Trophoblast cell (in vitro differentiated cells and primary cell): ENCODE data around the gene RERG.

ENCODE experiments used
- DNase-seq, 2 donors: peaks; one replicate each; pipeline ENCODE4 v3.0.0-alpha.2; 2016
- H2AFZ ChIP-seq: 2 replicates; pipeline ENCODE4 v1.6.1; 2013; ENCODE audit warnings: low read length, moderate library complexity, mild to moderate bottlenecking; ENCODE audit not compliant: insufficient read depth, poor library complexity
- H2AK5ac ChIP-seq: 2 replicates; pipeline ENCODE4 v1.6.1; 2013; ENCODE audit warnings: mild to moderate bottlenecking, low read length
- H2BK120ac ChIP-seq: 2 replicates; pipeline ENCODE4 v1.6.1; 2013; ENCODE audit warnings: low read length, mild to moderate bottlenecking, moderate library complexity; ENCODE audit not compliant: insufficient read depth, poor library complexity
- H2BK12ac ChIP-seq: 2 replicates; pipeline ENCODE4 v1.6.1; 2013; ENCODE audit warnings: mild to moderate bottlenecking, low read length, moderate library complexity
- H2BK5ac ChIP-seq: 2 replicates; pipeline ENCODE4 v1.6.1; 2013; ENCODE audit warnings: low read length, low read depth, moderate library complexity, mild to moderate bottlenecking; ENCODE audit not compliant: poor library complexity
- H3K14ac ChIP-seq: 2 replicates; pipeline ENCODE4 v1.6.1; 2013; ENCODE audit warnings: mild to moderate bottlenecking, low read length
- H3K18ac ChIP-seq: 2 replicates; pipeline ENCODE4 v1.6.1; 2013; ENCODE audit warnings: mild to moderate bottlenecking, low read length
- H3K23ac ChIP-seq: 2 replicates; pipeline ENCODE4 v1.6.1; 2013; ENCODE audit warnings: low read length
- H3K27ac ChIP-seq: 2 replicates; pipeline ENCODE4 v1.5.1; 2013; ENCODE audit warnings: low read depth, mild to moderate bottlenecking, inconsistent platforms, low read length, moderate library complexity
- H3K27me3 ChIP-seq: 2 replicates; pipeline ENCODE4 v1.6.1; 2013; ENCODE audit warnings: inconsistent platforms, mild to moderate bottlenecking, low read length, moderate library complexity; ENCODE audit not compliant: insufficient read depth
- H3K36me3 ChIP-seq, 2 experiments: 1 replicate in 1 of 2; 2 replicates in 1 of 2; pipeline ENCODE4 v1.6.1; 2013; ENCODE audit warnings: low read length in 2 of 2, mild to moderate bottlenecking in 2 of 2, moderate library complexity in 1 of 2; ENCODE audit not compliant: insufficient read depth in 2 of 2, control insufficient read depth in 1 of 2
- H3K4ac ChIP-seq: 2 replicates; pipeline ENCODE4 v1.6.1; 2013; ENCODE audit warnings: low read depth, mild to moderate bottlenecking, low read length, moderate library complexity
- H3K4me1 ChIP-seq, 2 experiments: 1 replicate in 1 of 2; 2 replicates in 1 of 2; pipeline ENCODE4 v1.6.1; 2013; ENCODE audit warnings: low read length in 2 of 2, mild to moderate bottlenecking in 2 of 2, moderate library complexity in 1 of 2; ENCODE audit not compliant: insufficient read depth in 2 of 2, control insufficient read depth in 1 of 2
- H3K4me2 ChIP-seq: 2 replicates; pipeline ENCODE4 v1.6.1; 2013; ENCODE audit warnings: inconsistent platforms, mild to moderate bottlenecking, low read length, moderate library complexity
- H3K4me3 ChIP-seq: 2 replicates; pipeline ENCODE4 v1.5.1; 2013; ENCODE audit warnings: mild to moderate bottlenecking, low read depth, low read length, inconsistent platforms
- H3K79me1 ChIP-seq: one replicate; pipeline ENCODE4 v1.6.1; 2013; ENCODE audit warnings: low read length
- H3K79me2 ChIP-seq: 2 replicates; pipeline ENCODE4 v1.6.1; 2013; ENCODE audit warnings: low read length, mild to moderate bottlenecking; ENCODE audit not compliant: control insufficient read depth, insufficient read depth, poor library complexity
- H3K9ac ChIP-seq: 2 replicates; pipeline ENCODE4 v1.6.1; 2013; ENCODE audit warnings: mild to moderate bottlenecking, low read length
- H3K9me3 ChIP-seq: 2 replicates; pipeline ENCODE4 v1.6.1; 2013; ENCODE audit warnings: low read depth, mild to moderate bottlenecking, control low read depth, inconsistent platforms, low read length; ENCODE audit not compliant: insufficient read depth
- H4K12ac ChIP-seq: 2 replicates; pipeline ENCODE4 v1.6.1; 2013; ENCODE audit warnings: low read depth, mild to moderate bottlenecking, low read length, moderate library complexity
- H4K8ac ChIP-seq: 2 replicates; pipeline ENCODE4 v1.6.1; 2013; ENCODE audit warnings: low read depth, mild to moderate bottlenecking, low read length, moderate library complexity
- H4K91ac ChIP-seq: one replicate; pipeline ENCODE4 v1.6.1; 2013; ENCODE audit warnings: low read depth, mild to moderate bottlenecking, low read length, moderate library complexity
- WGBS: extraction: QIAGEN DNeasy Blood & Tissue Kit; methylation state at CpG from one replicate; pipeline ENCODE4 v1.1.7; 2013; ENCODE audit warnings: missing lambda C conversion rate; ENCODE audit not compliant: insufficient read length, insufficient coverage; ENCODE audit errors: extremely low coverage; 5-methylcytosine and 5-hydroxymethylcytosine counted together

RERG gene

DNA sequence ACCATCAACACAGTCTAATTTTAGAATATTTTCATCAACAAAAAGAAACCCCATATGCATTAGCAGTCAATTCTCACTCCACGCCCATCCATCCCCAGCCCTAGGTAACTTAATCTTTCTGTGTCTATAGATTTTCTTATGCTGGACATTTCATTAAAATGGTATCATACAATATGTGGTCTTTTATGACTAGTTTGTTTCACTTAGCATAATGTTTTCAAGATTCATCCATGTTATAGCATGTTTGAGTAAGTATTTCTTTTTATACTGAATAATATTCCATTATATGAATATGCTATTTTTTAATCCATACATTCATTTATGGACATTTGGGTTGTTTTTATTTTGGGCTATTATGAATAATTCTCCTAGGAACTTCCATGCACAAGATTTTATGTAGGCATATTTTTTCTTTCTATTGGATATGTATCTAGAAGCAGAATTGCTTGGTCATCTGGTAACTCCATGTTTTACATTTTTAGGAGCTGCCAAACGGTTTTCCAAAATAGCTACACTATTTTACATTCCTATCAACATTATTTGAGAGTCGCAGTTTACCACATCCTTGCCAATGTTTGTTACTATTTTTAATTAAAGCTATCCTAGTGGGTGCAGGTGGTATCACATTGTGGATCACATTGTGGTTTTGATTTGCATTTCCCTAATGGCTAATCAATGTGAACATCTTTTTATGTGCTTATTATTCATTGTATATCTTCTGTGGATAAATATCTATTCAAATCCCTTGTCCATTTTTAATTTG, 49.0 kb downstream of the RERG start:
- no peak overlapping the region for H3K9ac ChIP-seq
- peak in 1 of 2 donors; percentile 50 for DNase-seq
- no peak overlapping the region for H2BK5ac ChIP-seq
- no peaks in the 10 kb centered on the region for H3K9me3 ChIP-seq
- H3K27ac ChIP-seq = no peak overlapping the region
- no peak overlapping the region for H3K18ac ChIP-seq
- no peaks in the 10 kb centered on the region for H3K27me3 ChIP-seq
- no peak overlapping the region for H4K8ac ChIP-seq
- no peak overlapping the region for H3K4me2 ChIP-seq
- no peak overlapping the region for H3K4me3 ChIP-seq
- no peak overlapping the region for H4K12ac ChIP-seq
- no peaks in the 10 kb centered on the region for H3K79me1 ChIP-seq
- H3K4me1 ChIP-seq = peaks cover 0 to 2% of the 10 kb centered on the region in 2 experiments
- no peaks in the 10 kb centered on the region for H3K36me3 ChIP-seq
- no peaks in the 10 kb centered on the region for H3K79me2 ChIP-seq
- no CpG with 5 or more reads among the region's 3 CpGs for WGBS
- no peak overlapping the region for H2BK12ac ChIP-seq
- H2AFZ ChIP-seq = no peak overlapping the region
- H3K4ac ChIP-seq = no peak overlapping the region
- no peak overlapping the region for H4K91ac ChIP-seq
- H2AK5ac ChIP-seq = no peak overlapping the region
- H2BK120ac ChIP-seq = no peak overlapping the region
- no peak overlapping the region for H3K23ac ChIP-seq
- no peak overlapping the region for H3K14ac ChIP-seq

DNA sequence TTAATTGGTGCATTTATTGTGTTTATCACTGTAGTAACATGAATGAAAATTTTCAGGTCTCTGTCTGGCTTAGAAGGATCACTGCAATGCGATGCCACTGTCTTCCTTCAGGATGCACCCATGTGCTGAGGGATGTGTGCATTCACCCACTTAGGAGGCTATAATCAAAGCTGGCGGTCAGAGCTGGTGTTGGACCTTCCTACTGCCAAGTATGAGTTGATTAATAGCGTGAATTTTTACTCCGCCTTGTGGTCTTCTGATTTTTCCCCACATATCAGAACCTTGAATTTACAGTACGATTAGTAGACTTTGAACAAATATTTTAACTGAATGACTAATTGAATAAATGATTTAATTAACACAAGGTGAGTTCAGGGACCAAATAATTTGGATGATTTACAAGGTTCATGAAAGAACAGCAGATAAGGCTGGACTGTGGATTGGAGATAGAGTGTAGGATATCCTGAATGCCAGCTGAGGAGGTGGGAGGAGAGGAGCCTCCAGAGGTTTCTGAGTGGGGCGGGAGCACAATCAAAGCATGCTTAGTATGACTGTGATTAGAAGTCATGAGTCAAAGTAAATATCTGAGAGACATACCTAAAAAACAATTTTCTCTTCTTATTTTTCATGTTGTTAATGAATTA, 50.1 kb downstream of the RERG start:
- Histone ChIP-seq H3K27me3 (no peaks in the 10 kb centered on the region), H3K79me2 (no peaks in the 10 kb centered on the region), H3K4me3 (peak overlapping the region; percentile 54), H3K9me3 (no peaks in the 10 kb centered on the region), H3K36me3 (no peaks in the 10 kb centered on the region), H2BK5ac (no peak overlapping the region), H2AK5ac (no peak overlapping the region), H3K79me1 (no peaks in the 10 kb centered on the region), H2BK120ac (no peak overlapping the region), H4K91ac (no peak overlapping the region), H3K18ac (no peak overlapping the region), H3K4ac (no peak overlapping the region), H3K9ac (peak overlapping the region; percentile 40), H3K27ac (no peak overlapping the region), H2AFZ (no peak overlapping the region), H3K4me1 (peaks cover 0 to 2% of the 10 kb centered on the region in 2 experiments), H2BK12ac (no peak overlapping the region), H3K23ac (no peak overlapping the region), H4K12ac (no peak overlapping the region), H4K8ac (no peak overlapping the region), H3K4me2 (no peak overlapping the region), H3K14ac (no peak overlapping the region)
- no CpG with 5 or more reads among the region's 6 CpGs for WGBS
- DNase-seq = peak in 1 of 2 donors; percentile 53

DNA sequence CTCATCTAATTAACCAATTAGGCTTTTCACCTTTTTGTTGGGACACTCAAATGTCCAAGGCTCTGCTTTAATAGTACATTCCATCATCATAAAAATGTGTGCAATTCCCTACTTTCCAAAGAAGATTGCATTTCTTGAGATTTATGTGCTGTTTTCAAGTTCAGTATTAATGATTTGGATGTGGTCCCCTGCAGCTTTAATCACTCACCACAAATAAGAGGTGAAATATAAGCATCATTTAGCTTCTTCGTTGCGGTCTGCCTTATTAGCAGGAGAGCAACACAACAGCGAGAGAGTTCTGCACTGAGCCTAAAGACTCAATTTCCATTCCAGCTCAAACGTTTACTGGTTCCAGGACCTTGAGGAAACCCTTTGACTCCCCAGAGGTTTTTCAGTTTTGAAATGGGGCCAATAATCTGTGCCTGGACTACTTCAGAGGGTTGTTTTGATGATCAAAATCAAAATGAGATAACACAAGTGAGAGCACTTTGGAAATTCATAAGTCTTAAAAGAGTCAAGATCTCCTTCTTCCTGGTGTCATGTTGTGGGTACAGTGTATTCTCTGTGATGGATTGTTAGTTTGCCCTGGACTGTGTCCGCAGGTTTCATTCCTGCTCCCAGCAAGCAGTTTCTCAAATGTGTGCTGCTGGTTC, 53.1 kb downstream of the RERG start:
- Histone ChIP-seq H2BK5ac (no peak overlapping the region), H3K79me1 (no peaks in the 10 kb centered on the region), H3K79me2 (no peaks in the 10 kb centered on the region), H3K23ac (no peak overlapping the region), H3K9ac (no peak overlapping the region), H2AFZ (no peak overlapping the region), H4K91ac (no peak overlapping the region), H3K4me2 (no peak overlapping the region), H2AK5ac (no peak overlapping the region), H3K9me3 (no peaks in the 10 kb centered on the region), H3K27ac (no peak overlapping the region), H3K14ac (no peak overlapping the region), H4K12ac (no peak overlapping the region), H3K4me1 (no peaks in the 10 kb centered on the region), H3K36me3 (no peaks in the 10 kb centered on the region), H3K18ac (no peak overlapping the region), H2BK120ac (no peak overlapping the region), H2BK12ac (no peak overlapping the region), H4K8ac (no peak overlapping the region), H3K4ac (no peak overlapping the region), H3K27me3 (no peaks in the 10 kb centered on the region), H3K4me3 (no peak overlapping the region)
- no peak for DNase-seq
- no CpG with 5 or more reads among the region's 5 CpGs for WGBS

DNA sequence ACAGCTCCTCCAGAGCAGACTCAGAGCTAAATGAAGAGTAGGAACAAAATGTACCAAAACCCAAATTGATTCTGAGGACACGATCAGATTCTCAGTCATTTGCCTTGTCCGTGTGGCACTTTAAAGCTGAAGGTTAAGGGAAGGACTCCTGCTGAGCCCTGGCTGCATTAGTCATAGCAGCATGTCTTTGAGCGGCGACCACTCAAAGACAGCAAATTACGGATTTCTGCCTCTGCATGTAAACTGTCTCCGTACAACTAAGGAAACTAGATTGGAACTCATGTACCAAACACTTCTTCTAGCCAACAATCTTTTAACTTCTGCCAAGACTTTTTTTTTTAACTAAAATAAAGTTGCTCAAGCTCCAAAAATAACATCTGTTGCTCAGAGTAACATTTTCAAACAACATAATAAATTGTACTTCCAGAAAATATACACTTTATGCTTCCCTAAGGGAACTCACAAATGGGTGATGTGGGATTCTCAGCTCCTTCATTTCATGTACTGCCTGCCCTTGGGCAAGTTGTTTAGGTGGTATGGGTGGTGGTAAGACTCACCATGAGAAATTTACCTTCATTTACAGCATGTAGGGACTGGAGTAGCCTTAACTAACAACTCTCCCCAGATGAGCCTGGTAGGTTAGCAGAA, 56.1 kb downstream of the RERG start:
- Histone ChIP-seq H3K23ac (no peak overlapping the region), H3K4me1 (no peaks in the 10 kb centered on the region), H3K4ac (no peak overlapping the region), H2BK120ac (no peak overlapping the region), H4K91ac (no peak overlapping the region), H3K79me1 (no peaks in the 10 kb centered on the region), H4K12ac (no peak overlapping the region), H2AK5ac (no peak overlapping the region), H3K36me3 (no peaks in the 10 kb centered on the region), H3K4me3 (no peak overlapping the region), H3K9me3 (no peaks in the 10 kb centered on the region), H3K9ac (no peak overlapping the region), H3K79me2 (no peaks in the 10 kb centered on the region), H2BK5ac (no peak overlapping the region), H3K27me3 (no peaks in the 10 kb centered on the region), H3K4me2 (no peak overlapping the region), H2BK12ac (no peak overlapping the region), H3K18ac (no peak overlapping the region), H2AFZ (no peak overlapping the region), H3K27ac (no peak overlapping the region), H4K8ac (no peak overlapping the region), H3K14ac (no peak overlapping the region)
- no CpG with 5 or more reads among the region's 6 CpGs for WGBS
- DNase-seq = no peak
